ENCODE measurements around the gene SPOP.
"Not testable (repeated sequence)": the region's sequence is repeated elsewhere in the genome, so short reads cannot be mapped to it uniquely, and the experiment has no call there.

Gene SPOP

GRCh38 chr17:49553676-49554335 lies 124.1 kb downstream of the SPOP start:
- TF ChIP-seq ZFX (IDR thresholded peaks at IDR 0.05; ENCODE audit: borderline replicate concordance) = no peak
- TF ChIP-seq, protein P1, sequence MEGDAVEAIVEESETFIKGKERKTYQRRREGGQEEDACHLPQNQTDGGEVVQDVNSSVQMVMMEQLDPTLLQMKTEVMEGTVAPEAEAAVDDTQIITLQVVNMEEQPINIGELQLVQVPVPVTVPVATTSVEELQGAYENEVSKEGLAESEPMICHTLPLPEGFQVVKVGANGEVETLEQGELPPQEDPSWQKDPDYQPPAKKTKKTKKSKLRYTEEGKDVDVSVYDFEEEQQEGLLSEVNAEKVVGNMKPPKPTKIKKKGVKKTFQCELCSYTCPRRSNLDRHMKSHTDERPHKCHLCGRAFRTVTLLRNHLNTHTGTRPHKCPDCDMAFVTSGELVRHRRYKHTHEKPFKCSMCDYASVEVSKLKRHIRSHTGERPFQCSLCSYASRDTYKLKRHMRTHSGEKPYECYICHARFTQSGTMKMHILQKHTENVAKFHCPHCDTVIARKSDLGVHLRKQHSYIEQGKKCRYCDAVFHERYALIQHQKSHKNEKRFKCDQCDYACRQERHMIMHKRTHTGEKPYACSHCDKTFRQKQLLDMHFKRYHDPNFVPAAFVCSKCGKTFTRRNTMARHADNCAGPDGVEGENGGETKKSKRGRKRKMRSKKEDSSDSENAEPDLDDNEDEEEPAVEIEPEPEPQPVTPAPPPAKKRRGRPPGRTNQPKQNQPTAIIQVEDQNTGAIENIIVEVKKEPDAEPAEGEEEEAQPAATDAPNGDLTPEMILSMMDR (IDR thresholded peaks at IDR 0.05) = no peak
- H3K27ac ChIP-seq = no peak overlapping the region

DNA sequence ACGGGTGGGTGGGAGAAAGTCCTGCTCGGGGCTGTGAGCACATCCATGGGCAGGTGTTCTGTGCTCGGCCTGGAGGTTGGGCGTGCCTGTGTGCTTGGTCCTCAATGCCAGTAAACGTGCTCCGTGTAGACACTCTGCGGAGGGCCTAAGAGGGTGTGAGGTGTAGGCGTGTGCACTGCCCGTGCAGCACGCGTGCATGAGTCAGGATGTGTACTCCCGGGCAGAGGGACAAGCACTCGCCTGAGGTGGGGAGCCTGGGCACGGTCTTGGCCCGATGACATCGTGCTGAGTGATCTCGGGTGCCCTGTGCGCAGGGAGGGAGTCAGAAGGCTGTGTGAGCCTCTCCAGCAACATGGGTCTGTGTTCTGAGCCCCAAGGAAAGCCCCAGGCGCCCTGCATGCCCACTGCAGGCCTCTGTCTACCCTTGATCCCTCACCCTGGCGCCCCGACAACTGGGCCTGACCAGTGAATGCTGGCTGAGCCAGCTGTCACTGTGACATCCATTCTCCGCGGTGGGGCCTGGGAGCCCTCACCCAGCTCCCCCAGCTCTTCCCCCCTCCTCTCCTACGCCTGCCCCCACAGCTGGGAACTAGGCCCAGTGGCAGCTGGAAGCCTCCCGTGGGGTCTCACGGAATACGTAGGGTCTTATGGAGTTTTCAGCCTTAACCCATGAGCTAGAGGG lies 125.7 kb downstream of the SPOP start:
- no peak overlapping the region for H3K27ac ChIP-seq
- TF ChIP-seq, protein P1 (IDR thresholded peaks at IDR 0.05) = no peak
- TF ChIP-seq ZFX (IDR thresholded peaks at IDR 0.05; ENCODE audit: borderline replicate concordance) = no peak

- TF ChIP-seq ZFX (IDR thresholded peaks at IDR 0.05; ENCODE audit: borderline replicate concordance) = no peak
- TF ChIP-seq, protein P1 (IDR thresholded peaks at IDR 0.05) = no peak
- no peak overlapping the region for H3K27ac ChIP-seq
These were observed 126.5 kb downstream of the SPOP start for GRCh38 chr17:49551221-49552069.

DNA sequence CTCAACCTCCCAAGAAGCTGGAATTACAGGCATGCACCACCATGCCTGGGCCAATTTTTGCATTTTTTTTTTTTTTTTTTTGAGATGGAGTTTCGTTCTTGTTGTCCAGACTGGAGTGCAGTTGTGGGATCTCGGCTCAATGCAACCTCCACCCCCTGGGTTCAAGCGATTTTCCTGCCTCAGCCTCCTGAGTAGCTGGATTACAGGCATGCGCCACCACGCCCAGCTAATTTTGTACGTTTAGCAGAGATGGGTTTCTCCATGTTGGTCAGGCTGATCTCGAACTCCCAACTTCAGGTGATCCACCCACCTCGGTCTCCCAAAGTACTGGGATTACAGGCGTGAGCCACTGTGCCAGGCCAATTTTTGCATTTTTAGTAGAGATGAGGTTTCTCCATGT lies 127.1 kb downstream of the SPOP start:
- H3K27ac ChIP-seq = not testable (repeated sequence)

- no peak overlapping the region for H3K27ac ChIP-seq
- TF ChIP-seq, protein P1 (IDR thresholded peaks at IDR 0.05) = no peak
- TF ChIP-seq ZFX (IDR thresholded peaks at IDR 0.05; ENCODE audit: borderline replicate concordance) = no peak
These were observed 127.9 kb downstream of the SPOP start for GRCh38 chr17:49549691-49550678.

GRCh38 chr17:49549311-49549605 lies 128.6 kb downstream of the SPOP start:
- H3K27ac ChIP-seq = no peak overlapping the region
- TF ChIP-seq, protein P1 (IDR thresholded peaks at IDR 0.05) = no peak
- TF ChIP-seq ZFX (IDR thresholded peaks at IDR 0.05; ENCODE audit: borderline replicate concordance) = no peak
